Ishikawa (cell line): ENCODE results near the gene CLNK.

Experiments
- EGR1 ChIP-seq: IDR thresholded peaks from 2 replicates; pipeline ENCODE4 v1.6.1; 2012
- EP300 ChIP-seq: IDR thresholded peaks from 2 replicates; pipeline ENCODE4 v1.6.1; 2012; ENCODE audit warnings: borderline replicate concordance
- NFIC ChIP-seq: IDR thresholded peaks from 2 replicates; pipeline ENCODE4 v1.6.1; 2012
- RAD21 ChIP-seq: IDR thresholded peaks from 2 replicates; pipeline ENCODE4 v1.6.1; 2012; ENCODE audit warnings: low read depth
- TCF12 ChIP-seq: IDR thresholded peaks from 2 replicates; pipeline ENCODE4 v1.6.1; 2012; ENCODE audit warnings: low read depth
- TEAD4 ChIP-seq: IDR thresholded peaks from 2 replicates; pipeline ENCODE4 v1.6.1; 2012
- TF ChIP-seq, protein P1 (sequence below): IDR thresholded peaks from 2 replicates; pipeline ENCODE4 v1.6.1; 2012; ENCODE audit warnings: low read depth, mild to moderate bottlenecking
- TF ChIP-seq, protein P2 (sequence below): IDR thresholded peaks from 2 replicates; pipeline ENCODE4 v1.6.1; 2012

DNA sequence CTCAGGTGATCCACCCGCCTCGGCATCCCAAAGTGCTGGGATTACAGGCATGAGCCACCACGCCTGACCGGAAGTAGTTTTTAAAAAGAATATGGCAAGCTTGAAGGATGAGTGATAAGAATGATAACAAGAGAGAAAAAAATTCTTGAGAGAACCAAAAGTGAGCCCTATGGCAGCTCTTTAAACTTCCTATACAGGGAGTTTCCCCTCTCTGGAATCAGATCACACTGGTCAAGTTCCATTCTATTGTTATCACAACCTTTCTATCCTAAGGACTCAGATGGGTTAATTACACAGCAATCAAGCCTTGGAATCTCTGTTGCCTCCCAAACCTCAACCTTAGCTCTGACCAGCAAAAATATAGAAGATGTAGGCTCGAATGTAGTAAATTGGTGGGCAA lies 193.6 kb downstream of the CLNK start:
- TF ChIP-seq RAD21 (no peak), TEAD4 (no peak), TCF12 (no peak), EGR1 (no peak), EP300 (no peak), NFIC (no peak)
- TF ChIP-seq, protein P1, sequence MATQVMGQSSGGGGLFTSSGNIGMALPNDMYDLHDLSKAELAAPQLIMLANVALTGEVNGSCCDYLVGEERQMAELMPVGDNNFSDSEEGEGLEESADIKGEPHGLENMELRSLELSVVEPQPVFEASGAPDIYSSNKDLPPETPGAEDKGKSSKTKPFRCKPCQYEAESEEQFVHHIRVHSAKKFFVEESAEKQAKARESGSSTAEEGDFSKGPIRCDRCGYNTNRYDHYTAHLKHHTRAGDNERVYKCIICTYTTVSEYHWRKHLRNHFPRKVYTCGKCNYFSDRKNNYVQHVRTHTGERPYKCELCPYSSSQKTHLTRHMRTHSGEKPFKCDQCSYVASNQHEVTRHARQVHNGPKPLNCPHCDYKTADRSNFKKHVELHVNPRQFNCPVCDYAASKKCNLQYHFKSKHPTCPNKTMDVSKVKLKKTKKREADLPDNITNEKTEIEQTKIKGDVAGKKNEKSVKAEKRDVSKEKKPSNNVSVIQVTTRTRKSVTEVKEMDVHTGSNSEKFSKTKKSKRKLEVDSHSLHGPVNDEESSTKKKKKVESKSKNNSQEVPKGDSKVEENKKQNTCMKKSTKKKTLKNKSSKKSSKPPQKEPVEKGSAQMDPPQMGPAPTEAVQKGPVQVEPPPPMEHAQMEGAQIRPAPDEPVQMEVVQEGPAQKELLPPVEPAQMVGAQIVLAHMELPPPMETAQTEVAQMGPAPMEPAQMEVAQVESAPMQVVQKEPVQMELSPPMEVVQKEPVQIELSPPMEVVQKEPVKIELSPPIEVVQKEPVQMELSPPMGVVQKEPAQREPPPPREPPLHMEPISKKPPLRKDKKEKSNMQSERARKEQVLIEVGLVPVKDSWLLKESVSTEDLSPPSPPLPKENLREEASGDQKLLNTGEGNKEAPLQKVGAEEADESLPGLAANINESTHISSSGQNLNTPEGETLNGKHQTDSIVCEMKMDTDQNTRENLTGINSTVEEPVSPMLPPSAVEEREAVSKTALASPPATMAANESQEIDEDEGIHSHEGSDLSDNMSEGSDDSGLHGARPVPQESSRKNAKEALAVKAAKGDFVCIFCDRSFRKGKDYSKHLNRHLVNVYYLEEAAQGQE, result no peak
- TF ChIP-seq, protein P2, sequence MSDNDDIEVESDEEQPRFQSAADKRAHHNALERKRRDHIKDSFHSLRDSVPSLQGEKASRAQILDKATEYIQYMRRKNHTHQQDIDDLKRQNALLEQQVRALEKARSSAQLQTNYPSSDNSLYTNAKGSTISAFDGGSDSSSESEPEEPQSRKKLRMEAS, result no peak
